IPS DF 6.9 (cell line): ENCODE results near the gene CCL24.
"Not testable (repeated sequence)": the region's sequence is repeated elsewhere in the genome, so short reads cannot be mapped to it uniquely, and the experiment has no call there.

ENCODE experiments used
- DNase-seq: peaks from one replicate; pipeline ENCODE4 v3.0.0-alpha.2; 2013; ENCODE audit warnings: low read depth, low spot score
- H3K27ac ChIP-seq: one replicate; pipeline ENCODE4 v1.5.1; 2013; ENCODE audit warnings: low read length, control low read depth
- H3K27me3 ChIP-seq: 2 replicates; pipeline ENCODE4 v1.6.1; 2013; ENCODE audit warnings: mild to moderate bottlenecking, low read length; ENCODE audit not compliant: control insufficient read depth, insufficient read depth
- H3K36me3 ChIP-seq: 2 replicates; pipeline ENCODE4 v1.6.1; 2013; ENCODE audit warnings: low read length; ENCODE audit not compliant: control insufficient read depth, insufficient read depth
- H3K4me1 ChIP-seq: 2 replicates; pipeline ENCODE4 v1.6.1; 2013; ENCODE audit warnings: low read length; ENCODE audit not compliant: control insufficient read depth, insufficient read depth
- H3K4me3 ChIP-seq: 2 replicates; pipeline ENCODE4 v1.5.1; 2013; ENCODE audit warnings: mild to moderate bottlenecking, low read length
- H3K9me3 ChIP-seq: 2 replicates; pipeline ENCODE4 v1.6.1; 2013; ENCODE audit warnings: low read length, inconsistent platforms; ENCODE audit not compliant: control insufficient read depth, insufficient read depth
- WGBS: extraction: QIAGEN DNeasy Blood & Tissue Kit; methylation state at CpG from one replicate; pipeline ENCODE4 v1.1.7; 2013; ENCODE audit warnings: mixed read lengths, missing lambda C conversion rate; ENCODE audit not compliant: insufficient read length, insufficient coverage; 5-methylcytosine and 5-hydroxymethylcytosine counted together

Gene CCL24

GRCh38 chr7:75807452-75807851 lies 6.2 kb downstream of the CCL24 start:
- Histone ChIP-seq H3K36me3 (no peaks in the 10 kb centered on the region), H3K4me1 (no peaks in the 10 kb centered on the region; the same call in 1 of the 2 replicates), H3K9me3 (no peaks in the 10 kb centered on the region), H3K4me3 (no peak overlapping the region), H3K27ac (no peak overlapping the region), H3K27me3 (no peaks in the 10 kb centered on the region)
- no CpG with 5 or more reads among the region's 9 CpGs for WGBS
- no peak for DNase-seq

GRCh38 chr7:75806560-75807307 lies 6.9 kb downstream of the CCL24 start:
- Histone ChIP-seq H3K36me3 (no peaks in the 10 kb centered on the region), H3K4me1 (no peaks in the 10 kb centered on the region; the same call in 1 of the 2 replicates), H3K27me3 (no peaks in the 10 kb centered on the region), H3K4me3 (no peak overlapping the region), H3K27ac (no peak overlapping the region), H3K9me3 (no peaks in the 10 kb centered on the region)
- no CpG with 5 or more reads among the region's 4 CpGs for WGBS
- DNase-seq, result no peak

DNA sequence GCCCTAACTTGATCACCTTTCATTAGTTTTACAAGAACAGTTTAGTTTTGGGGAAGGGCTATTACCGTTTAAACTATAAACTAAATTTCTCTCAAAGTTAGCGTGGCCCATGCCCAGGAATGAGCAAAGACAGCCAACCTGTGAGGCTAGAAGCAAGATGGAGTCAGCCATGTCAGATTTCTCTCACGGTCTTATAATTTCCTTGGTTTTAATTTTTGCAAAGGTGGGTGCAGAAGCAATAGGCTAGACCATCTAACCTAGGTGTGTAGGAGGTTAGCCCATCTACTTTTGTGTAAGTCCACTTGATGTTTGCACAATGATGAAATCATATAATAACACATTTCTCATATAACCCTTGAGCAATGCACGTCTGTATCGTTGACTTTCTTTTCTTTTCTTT lies 8.9 kb downstream of the CCL24 start:
- no CpG with 5 or more reads among the region's 5 CpGs for WGBS
- Histone ChIP-seq H3K4me3 (no peak overlapping the region), H3K4me1 (no peaks in the 10 kb centered on the region; the same call in 1 of the 2 replicates), H3K27me3 (no peaks in the 10 kb centered on the region), H3K9me3 (no peaks in the 10 kb centered on the region), H3K36me3 (no peaks in the 10 kb centered on the region), H3K27ac (no peak overlapping the region)
- no peak for DNase-seq

- H3K36me3 ChIP-seq, result no peaks in the 10 kb centered on the region
- no CpG with 5 or more reads among the region's 2 CpGs for WGBS
- H3K4me1 ChIP-seq, result no peaks in the 10 kb centered on the region; the same call in 1 of the 2 replicates
- no peaks in the 10 kb centered on the region for H3K27me3 ChIP-seq
- H3K27ac ChIP-seq, result no peak overlapping the region
- no peak for DNase-seq
- no peak overlapping the region for H3K4me3 ChIP-seq
- no peaks in the 10 kb centered on the region for H3K9me3 ChIP-seq
Measured at GRCh38 chr7:75804004-75804403, 9.6 kb downstream of the CCL24 start.

GRCh38 chr7:75802552-75802821 lies 11.1 kb downstream of the CCL24 start:
- no peaks in the 10 kb centered on the region for H3K36me3 ChIP-seq
- H3K4me3 ChIP-seq, result no peak overlapping the region
- WGBS, result no CpG with 5 or more reads among the region's 5 CpGs
- no peak overlapping the region for H3K27ac ChIP-seq
- H3K27me3 ChIP-seq, result no peaks in the 10 kb centered on the region
- DNase-seq, result no peak
- H3K4me1 ChIP-seq, result no peaks in the 10 kb centered on the region
- no peaks in the 10 kb centered on the region for H3K9me3 ChIP-seq

DNA sequence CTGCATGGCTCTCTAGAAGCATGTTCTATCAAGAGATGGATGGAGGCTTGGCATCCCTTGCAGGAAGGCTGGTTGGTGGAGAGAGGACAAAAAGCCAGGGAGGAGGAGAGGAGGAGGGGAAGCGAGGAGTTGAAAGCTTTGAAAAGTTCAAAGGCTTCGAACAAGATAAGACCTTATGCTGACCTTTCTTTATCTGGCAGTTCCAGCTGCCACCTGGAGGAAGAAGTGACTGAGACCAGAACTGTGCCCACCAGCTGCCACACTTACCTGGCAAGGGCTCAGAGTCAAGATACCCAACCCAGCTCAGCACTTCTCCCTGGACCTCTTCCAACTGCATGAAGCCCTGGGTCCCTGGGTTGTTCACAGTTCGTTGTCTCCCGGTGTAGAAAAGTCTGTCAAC lies 14.8 kb downstream of the CCL24 start:
- Histone ChIP-seq H3K36me3 (no peaks in the 10 kb centered on the region), H3K27ac (no peak overlapping the region), H3K4me1 (no peaks in the 10 kb centered on the region), H3K9me3 (no peaks in the 10 kb centered on the region), H3K27me3 (no peaks in the 10 kb centered on the region), H3K4me3 (no peak overlapping the region)
- DNase-seq, result no peak
- no CpG with 5 or more reads among the region's 4 CpGs for WGBS

DNA sequence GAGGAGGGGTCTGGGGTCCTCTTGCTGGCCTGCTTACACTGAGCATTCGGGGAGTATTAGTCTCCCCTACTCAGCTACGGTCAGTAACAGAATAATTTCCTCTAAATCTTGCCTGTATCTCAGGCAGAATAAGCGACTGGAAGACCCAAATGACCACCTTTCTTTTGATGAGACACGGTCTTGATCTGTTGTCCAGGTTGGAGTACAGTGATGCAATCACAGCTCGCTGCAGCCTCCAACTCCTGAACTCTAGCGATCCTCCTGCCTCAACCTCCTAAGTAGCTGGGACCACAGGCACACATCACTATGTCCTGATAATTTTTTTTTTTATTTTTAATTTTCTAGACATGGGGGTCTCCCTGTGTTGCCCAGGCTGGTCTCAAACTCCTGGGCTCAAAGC lies 17.2 kb downstream of the CCL24 start:
- Histone ChIP-seq H3K27me3 (no peaks in the 10 kb centered on the region), H3K36me3 (no peaks in the 10 kb centered on the region; the same call in 1 of the 2 replicates), H3K27ac (no peak overlapping the region), H3K9me3 (no peaks in the 10 kb centered on the region), H3K4me1 (no peaks in the 10 kb centered on the region), H3K4me3 (no peak overlapping the region)
- DNase-seq, result no peak
- WGBS, result no CpG with 5 or more reads among the region's 6 CpGs

DNA sequence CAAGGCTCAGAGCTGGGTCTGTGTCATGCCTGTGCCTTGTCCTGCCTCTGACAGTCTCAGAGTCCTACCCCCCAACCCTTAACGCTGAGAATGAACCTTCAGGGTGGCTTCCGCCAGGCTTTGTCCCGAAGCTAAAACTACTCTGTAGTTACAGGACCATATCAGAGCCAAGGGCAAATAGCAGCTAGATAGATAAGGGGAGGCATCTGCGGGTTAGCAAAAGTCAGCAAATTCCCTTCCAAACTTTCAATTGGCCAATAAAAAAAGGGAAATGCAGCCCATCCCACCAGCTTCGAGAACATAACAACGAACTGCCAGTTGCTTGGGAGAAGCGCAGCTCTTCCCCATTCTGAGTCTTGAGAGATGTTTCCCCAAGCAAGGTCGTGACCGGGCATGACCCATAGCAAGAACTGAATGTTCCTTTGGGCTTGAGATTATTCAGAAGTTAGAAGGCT lies 17.7 kb downstream of the CCL24 start:
- Histone ChIP-seq H3K36me3 (no peaks in the 10 kb centered on the region; the same call in 1 of the 2 replicates), H3K4me1 (no peaks in the 10 kb centered on the region), H3K4me3 (no peak overlapping the region), H3K9me3 (no peaks in the 10 kb centered on the region), H3K27ac (no peak overlapping the region), H3K27me3 (no peaks in the 10 kb centered on the region)
- DNase-seq, result no peak
- no CpG with 5 or more reads among the region's 9 CpGs for WGBS

- no peak overlapping the region for H3K4me3 ChIP-seq
- H3K4me1 ChIP-seq, result peaks cover 2% of the 10 kb centered on the region; the same call in 1 of the 2 replicates
- no peaks in the 10 kb centered on the region for H3K9me3 ChIP-seq
- no CpG with 5 or more reads among the region's 2 CpGs for WGBS
- H3K27ac ChIP-seq, result no peak overlapping the region
- H3K27me3 ChIP-seq, result no peaks in the 10 kb centered on the region
- no peak for DNase-seq
- no peaks in the 10 kb centered on the region; the same call in 1 of the 2 replicates for H3K36me3 ChIP-seq
Measured at GRCh38 chr7:75793676-75794075, 19.9 kb downstream of the CCL24 start.

- H3K27me3 ChIP-seq, H3K4me3 ChIP-seq, H3K27ac ChIP-seq, H3K4me1 ChIP-seq, H3K9me3 ChIP-seq, H3K36me3 ChIP-seq, DNase-seq: not testable (repeated sequence)
- WGBS, result no CpG with 5 or more reads among the region's 5 CpGs
Measured at GRCh38 chr7:75792567-75792966, 21.0 kb downstream of the CCL24 start.

DNA sequence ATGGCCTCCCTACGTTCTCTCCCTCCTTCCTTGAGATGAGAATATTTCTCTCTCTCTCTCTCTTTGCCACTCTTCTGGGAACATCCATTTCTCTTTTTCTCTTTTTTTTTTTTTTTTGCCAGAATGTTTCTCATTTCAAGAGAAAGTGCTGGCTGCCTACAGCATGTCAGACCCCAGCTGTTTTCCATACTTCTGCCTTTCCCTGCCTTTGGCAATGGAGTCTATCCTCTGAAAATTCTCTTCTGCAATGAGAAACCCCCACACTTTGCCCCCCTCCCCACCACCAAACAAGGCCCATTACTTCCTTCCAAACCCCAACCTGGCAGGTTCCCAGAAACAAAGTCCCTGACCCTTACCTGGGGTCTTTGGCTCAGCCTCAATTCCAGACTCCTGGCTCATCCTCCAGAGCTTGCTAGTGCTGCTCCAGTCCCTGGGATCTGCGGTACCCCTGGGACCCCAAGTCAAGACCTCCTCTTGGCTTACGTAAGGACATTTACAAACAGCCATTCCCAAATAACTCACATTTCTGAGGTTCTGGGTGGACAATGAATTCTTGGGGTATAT lies 24.2 kb downstream of the CCL24 start:
- H3K9me3 ChIP-seq, result no peaks in the 10 kb centered on the region
- H3K36me3 ChIP-seq, result no peaks in the 10 kb centered on the region; the same call in 1 of the 2 replicates
- no peak overlapping the region for H3K4me3 ChIP-seq
- no peaks in the 10 kb centered on the region for H3K27me3 ChIP-seq
- H3K4me1 ChIP-seq, result peaks cover 2% of the 10 kb centered on the region; the same call in 1 of the 2 replicates
- DNase-seq, result no peak
- no CpG with 5 or more reads among the region's 3 CpGs for WGBS
- H3K27ac ChIP-seq, result no peak overlapping the region
